Naive thymus-derived CD4-positive, alpha-beta T cell (primary cell): ENCODE measurements around the gene STON2. TPM values are rescaled to one million over a fixed set of nuclear protein-coding genes. Genes with fewer than 3 reads are reported as not detected.
A peak's percentile ranks its signal among the peaks of the same experiment; 100 is the strongest.
"Not testable (repeated sequence)": the region's sequence is repeated elsewhere in the genome, so short reads cannot be mapped to it uniquely, and the experiment has no call there.

Experiments used
- ATAC-seq: fragments of 150-1000 bp; cut with Tn5 transposase; 2 replicates; pipeline ENCODE4 v1.10.0; 2021; ENCODE audit warnings: mild to moderate bottlenecking, moderate library complexity
- CTCF ChIA-PET: fragments of 350-600 bp; sonication (Branson Sonifier 250); formaldehyde crosslinking; loops from one replicate; lab custom pipeline; 2021; ENCODE audit warnings: antibody characterized with exemption; lab: Charles Lee
- POLR2A ChIA-PET: fragments of 350-600 bp; sonication (Branson Sonifier 250); formaldehyde crosslinking; loops from one replicate; lab custom pipeline; 2021; ENCODE audit warnings: antibody characterized with exemption, inconsistent platforms; lab: Charles Lee
- DNase-seq, 9 donors: peaks; one replicate each; pipeline versions ENCODE4 v3.0.0 to v3.0.0-alpha.2; 2020 to 2022; ENCODE audit warnings: mixed read lengths in 1 of 9
- H3K27ac ChIP-seq: one replicate; pipeline ENCODE4 v1.7.0; 2013; ENCODE audit warnings: mild to moderate bottlenecking, low read depth, low read length, moderate library complexity
- H3K27me3 ChIP-seq, 2 donors: one replicate each; pipeline ENCODE4 v1.7.0; 2013; ENCODE audit warnings: low read length in 2 of 2, mild to moderate bottlenecking in 2 of 2, moderate library complexity in 2 of 2; ENCODE audit not compliant: control insufficient read depth in 2 of 2, insufficient read depth in 2 of 2
- H3K36me3 ChIP-seq, 3 experiments: 1 replicate in 2 of 3; 2 replicates in 1 of 3; pipeline ENCODE4 v1.7.0; 2013; ENCODE audit warnings: low read length in 3 of 3, mild to moderate bottlenecking in 3 of 3, moderate library complexity in 1 of 3; ENCODE audit not compliant: insufficient read depth in 3 of 3, control insufficient read depth in 2 of 3
- H3K4me1 ChIP-seq, 2 donors: one replicate each; pipeline ENCODE4 v1.7.0; 2013; ENCODE audit warnings: low read length in 2 of 2, mild to moderate bottlenecking in 2 of 2, moderate library complexity in 1 of 2; ENCODE audit not compliant: control insufficient read depth in 2 of 2, insufficient read depth in 2 of 2
- H3K4me3 ChIP-seq: 2 replicates; pipeline ENCODE4 v1.7.0; 2013; ENCODE audit warnings: mild to moderate bottlenecking, low read length
- H3K9me3 ChIP-seq, 3 experiments: 1 replicate in 2 of 3; 2 replicates in 1 of 3; pipeline ENCODE4 v1.7.0; 2013; ENCODE audit warnings: low read length in 3 of 3; ENCODE audit not compliant: control insufficient read depth in 2 of 3
- H3K27ac Mint-ChIP-seq, 9 donors: one replicate each; pipeline ENCODE4 v1.8.0; 2020 to 2022; ENCODE audit warnings: mixed read lengths in 9 of 9, mild to moderate bottlenecking in 8 of 9, moderate library complexity in 5 of 9, inconsistent platforms in 2 of 9
- H3K27me3 Mint-ChIP-seq, 5 donors: one replicate each; pipeline ENCODE4 v1.8.0; 2021 to 2022; ENCODE audit warnings: mixed read lengths in 5 of 5, mild to moderate bottlenecking in 1 of 5
- H3K36me3 Mint-ChIP-seq, 5 donors: one replicate each; pipeline ENCODE4 v1.8.0; 2020 to 2022; ENCODE audit warnings: mixed read lengths in 5 of 5, mild to moderate bottlenecking in 3 of 5, inconsistent platforms in 1 of 5
- H3K4me1 Mint-ChIP-seq, 7 donors: one replicate each; pipeline ENCODE4 v1.8.0; 2020 to 2022; ENCODE audit warnings: mixed read lengths in 7 of 7, mild to moderate bottlenecking in 3 of 7, inconsistent platforms in 1 of 7
- H3K4me3 Mint-ChIP-seq, 10 donors: one replicate each; pipeline ENCODE4 v1.8.0; 2020 to 2022; ENCODE audit warnings: mild to moderate bottlenecking in 10 of 10, mixed read lengths in 10 of 10, moderate library complexity in 6 of 10, inconsistent platforms in 2 of 10
- H3K9me3 Mint-ChIP-seq, 11 donors: one replicate each; pipeline ENCODE4 v1.8.0; 2020 to 2022; ENCODE audit warnings: mixed read lengths in 11 of 11, mild to moderate bottlenecking in 4 of 11, inconsistent platforms in 1 of 11, moderate library complexity in 1 of 11
- intact Hi-C, 2 donors: fragments of 100-400 bp; cut with micrococcal nuclease; formaldehyde crosslinking; loops; one replicate each; pipeline ENCODE4 v1.15.1; 2023
- polyA plus RNA-seq, 2 donors: library from polyadenylated mRNA; unstranded; fragments of 300-500 nt; fragmentation: Illumina TruSeq; gene quantifications; one replicate each; pipeline ENCODE4 v1.2.3, GENCODE V29; 2021
- total RNA-seq, 6 experiments: library from RNA in 5 of 6; stranded (reverse) in 5 of 6; gene quantifications; 1 replicate in 5 of 6; 2 replicates in 1 of 6; pipeline ENCODE4 v1.2.3 and lab custom pipeline; 2021 to 2026

STON2 gene
- total and polyA plus RNA-seq, 7 experiments from 2014 or later, result 0.19 to 3.4 (median 0.65) TPM; not detected in 4

DNA sequence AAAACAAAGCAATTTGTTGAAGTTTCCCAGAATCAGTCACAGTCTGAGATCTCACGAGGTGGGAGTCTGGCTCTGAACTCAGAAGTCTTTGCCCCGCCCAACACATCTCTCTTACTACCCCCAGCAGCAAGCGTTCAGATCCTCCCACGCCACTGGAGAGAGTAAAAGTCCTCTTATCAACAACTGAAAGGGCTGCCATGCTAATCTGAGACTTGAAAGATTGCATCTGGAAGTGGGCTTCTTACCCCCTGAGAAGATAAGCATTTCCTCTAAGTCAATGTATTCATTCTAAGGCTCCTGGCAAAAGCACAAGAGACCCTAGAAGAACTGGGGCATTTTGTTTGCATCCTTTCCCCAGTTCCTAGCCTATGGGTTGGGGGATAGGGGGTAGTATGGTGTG, 34.1 kb upstream of the STON2 start:
- Histone ChIP-seq H3K4me1 (peaks cover 7% of the 10 kb centered on the region in 2 donors), H3K9me3 (no peaks in the 10 kb centered on the region), H3K36me3 (no peaks in the 10 kb centered on the region), H3K27me3 (peaks cover 7 to 23% of the 10 kb centered on the region in 2 donors), H3K4me3 (no peak overlapping the region), H3K27ac (no peak overlapping the region)
- intact Hi-C loops, result no loop called here
- Mint-ChIP-seq H3K4me3 (peak overlapping the region in 5 of 10 donors; percentile 19 to 65 (median 28)), H3K27me3 (peaks cover 65 to 73% (median 69%) of the 10 kb centered on the region in 5 donors), H3K4me1 (peaks cover 6 to 16% (median 15%) of the 10 kb centered on the region in 7 donors), H3K36me3 (peaks cover 0 to 4% (median 0%) of the 10 kb centered on the region in 5 donors), H3K9me3 (peaks cover 0 to 5% (median 0%) of the 10 kb centered on the region in 11 donors), H3K27ac (no peak overlapping the region)
- ATAC-seq (no peak), DNase-seq (no peak)
- ChIA-PET CTCF (no interaction called here), POLR2A (no interaction called here)

DNA sequence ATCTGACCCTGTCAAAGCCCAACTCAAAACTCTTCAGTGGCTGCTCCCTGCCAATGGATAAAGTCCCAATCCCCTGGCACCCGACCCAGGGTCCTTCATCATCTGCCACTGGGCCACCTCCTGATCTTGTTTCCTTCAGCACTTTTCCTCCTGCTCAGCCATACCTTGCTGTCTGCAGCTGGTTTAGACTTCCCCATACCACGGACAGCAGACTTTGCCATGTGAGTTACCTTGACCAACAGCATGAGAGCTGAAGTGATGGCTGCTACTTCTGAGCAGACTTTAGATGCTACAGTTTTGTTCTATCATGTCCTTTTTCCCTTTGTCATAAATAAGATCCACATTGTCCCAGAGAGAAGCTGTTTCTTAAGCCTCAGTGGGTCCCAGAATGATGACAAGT, 33.3 kb upstream of the STON2 start:
- H3K4me3 ChIP-seq, result no peak overlapping the region
- peaks cover 0 to 5% (median 0%) of the 10 kb centered on the region in 11 donors for H3K9me3 Mint-ChIP-seq
- H3K27ac Mint-ChIP-seq, result no peak overlapping the region
- H3K27me3 Mint-ChIP-seq, result peaks cover 57 to 69% (median 65%) of the 10 kb centered on the region in 5 donors
- H3K36me3 Mint-ChIP-seq, result peaks cover 0 to 4% (median 0%) of the 10 kb centered on the region in 5 donors
- no peak overlapping the region for H3K27ac ChIP-seq
- no peak overlapping the region for H3K4me3 Mint-ChIP-seq
- ChIA-PET CTCF (no interaction called here), POLR2A (no interaction called here)
- DNase-seq (no peak), ATAC-seq (no peak)
- H3K27me3 ChIP-seq, result peaks cover 10 to 23% of the 10 kb centered on the region in 2 donors
- H3K4me1 Mint-ChIP-seq, result peaks cover 6 to 16% (median 15%) of the 10 kb centered on the region in 7 donors
- H3K9me3 ChIP-seq, result no peaks in the 10 kb centered on the region
- intact Hi-C loops, result no loop called here
- H3K4me1 ChIP-seq, result peaks cover 7% of the 10 kb centered on the region in 2 donors
- no peaks in the 10 kb centered on the region for H3K36me3 ChIP-seq

DNA sequence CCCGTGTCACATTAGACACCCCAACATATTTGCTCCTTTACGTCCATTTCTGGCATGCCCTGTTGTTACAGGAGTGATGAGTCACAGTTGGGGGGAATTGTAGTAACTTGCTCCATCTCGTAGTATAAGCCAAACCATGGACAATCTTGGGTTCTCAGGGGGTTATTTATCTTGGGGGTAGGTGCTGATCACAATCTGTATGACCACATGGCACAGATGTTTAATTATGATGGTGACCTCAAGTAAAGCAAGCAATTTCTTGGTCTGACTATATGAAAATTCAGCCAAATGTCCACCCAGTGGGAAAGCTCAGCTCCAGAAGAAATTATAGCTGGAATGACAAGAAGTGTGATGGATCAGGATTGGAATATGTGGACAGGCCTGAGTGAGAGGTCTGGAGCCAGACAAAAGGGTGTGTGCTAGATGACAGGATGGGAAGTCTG, 32.1 kb upstream of the STON2 start:
- intact Hi-C loops, result no loop called here
- peaks cover 6 to 13% (median 12%) of the 10 kb centered on the region in 7 donors for H3K4me1 Mint-ChIP-seq
- H3K4me1 ChIP-seq, result peaks cover 7% of the 10 kb centered on the region in 2 donors
- DNase-seq (no peak), ATAC-seq (no peak)
- H3K9me3 ChIP-seq, result no peaks in the 10 kb centered on the region
- no peak overlapping the region for H3K4me3 ChIP-seq
- POLR2A ChIA-PET, result no interaction called here
- CTCF ChIA-PET, result no interaction called here
- no peak overlapping the region for H3K4me3 Mint-ChIP-seq
- H3K27ac ChIP-seq, result no peak overlapping the region
- H3K27ac Mint-ChIP-seq, result no peak overlapping the region
- H3K9me3 Mint-ChIP-seq, result peaks cover 0 to 4% (median 0%) of the 10 kb centered on the region in 11 donors
- H3K27me3 ChIP-seq, result peaks cover 10 to 23% of the 10 kb centered on the region in 2 donors
- peaks cover 57 to 71% (median 65%) of the 10 kb centered on the region in 5 donors for H3K27me3 Mint-ChIP-seq
- H3K36me3 ChIP-seq, result no peaks in the 10 kb centered on the region
- peaks cover 0 to 4% (median 0%) of the 10 kb centered on the region in 5 donors for H3K36me3 Mint-ChIP-seq

DNA sequence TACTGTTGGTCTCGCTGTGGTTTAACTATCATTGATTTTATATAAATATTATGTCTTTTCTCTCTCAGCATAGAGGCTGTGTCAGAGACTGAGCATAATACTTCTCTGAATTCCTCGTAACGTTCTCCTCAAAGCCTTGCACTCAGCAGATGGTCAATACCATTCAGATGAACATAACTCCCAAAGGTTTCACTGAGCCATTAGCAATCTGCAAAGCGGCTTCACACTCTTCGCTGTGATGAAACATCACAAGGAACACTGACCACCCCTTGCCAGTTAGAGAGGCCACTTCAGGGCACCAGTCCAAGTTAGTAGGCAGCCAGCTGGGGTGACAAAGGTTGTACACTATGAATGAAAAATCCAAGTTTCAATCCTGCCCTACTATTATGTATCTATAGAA, 30.1 kb upstream of the STON2 start:
- peaks cover under 1 to 3% (median 2%) of the 10 kb centered on the region in 7 donors for H3K4me1 Mint-ChIP-seq
- H3K9me3 ChIP-seq, result no peaks in the 10 kb centered on the region
- ATAC-seq, result no peak
- no peak overlapping the region for H3K27ac Mint-ChIP-seq
- H3K36me3 ChIP-seq, result no peaks in the 10 kb centered on the region
- no peak overlapping the region for H3K4me3 ChIP-seq
- H3K27ac ChIP-seq, result no peak overlapping the region
- ChIA-PET POLR2A (no interaction called here), CTCF (no interaction called here)
- H3K9me3 Mint-ChIP-seq, result peaks cover 0 to under 1% (median 0%) of the 10 kb centered on the region in 11 donors
- peaks cover 0 to 2% (median 0%) of the 10 kb centered on the region in 5 donors for H3K36me3 Mint-ChIP-seq
- intact Hi-C loops, result no loop called here
- peaks cover 6 to 11% of the 10 kb centered on the region in 2 donors for H3K27me3 ChIP-seq
- H3K4me1 ChIP-seq, result peaks cover 2 to 3% of the 10 kb centered on the region in 2 donors
- H3K27me3 Mint-ChIP-seq, result peaks cover 53 to 69% (median 64%) of the 10 kb centered on the region in 5 donors
- DNase-seq, result no peak
- no peak overlapping the region for H3K4me3 Mint-ChIP-seq

DNA sequence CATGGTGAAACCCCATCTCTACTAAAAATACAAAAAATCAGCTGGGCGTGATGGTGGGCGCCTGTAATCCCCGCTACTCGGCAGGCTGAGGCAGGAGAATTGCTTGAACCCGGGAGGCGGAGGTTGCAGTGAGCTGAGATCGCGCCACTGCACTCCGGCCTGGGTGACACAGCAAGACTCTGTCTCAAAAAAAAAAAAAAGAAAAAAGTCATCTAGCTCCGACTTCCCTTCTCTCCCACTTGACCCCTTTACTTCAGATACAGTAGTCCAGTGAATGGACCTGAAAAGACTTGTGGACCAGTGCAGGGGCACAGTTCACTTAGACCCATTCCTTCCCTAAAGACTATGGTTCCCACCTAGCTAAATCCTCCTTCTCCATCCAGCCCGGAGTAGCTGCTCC, 29.6 kb upstream of the STON2 start:
- H3K27ac ChIP-seq, H3K36me3 Mint-ChIP-seq, H3K4me1 ChIP-seq, POLR2A ChIA-PET, H3K9me3 Mint-ChIP-seq, H3K27me3 ChIP-seq, H3K4me3 ChIP-seq, H3K36me3 ChIP-seq, CTCF ChIA-PET, H3K27ac Mint-ChIP-seq, DNase-seq, H3K4me3 Mint-ChIP-seq, intact Hi-C loops, ATAC-seq, H3K9me3 ChIP-seq, H3K4me1 Mint-ChIP-seq: not testable (repeated sequence)
- H3K27me3 Mint-ChIP-seq, result peaks cover 50 to 64% (median 61%) of the 10 kb centered on the region in 5 donors

DNA sequence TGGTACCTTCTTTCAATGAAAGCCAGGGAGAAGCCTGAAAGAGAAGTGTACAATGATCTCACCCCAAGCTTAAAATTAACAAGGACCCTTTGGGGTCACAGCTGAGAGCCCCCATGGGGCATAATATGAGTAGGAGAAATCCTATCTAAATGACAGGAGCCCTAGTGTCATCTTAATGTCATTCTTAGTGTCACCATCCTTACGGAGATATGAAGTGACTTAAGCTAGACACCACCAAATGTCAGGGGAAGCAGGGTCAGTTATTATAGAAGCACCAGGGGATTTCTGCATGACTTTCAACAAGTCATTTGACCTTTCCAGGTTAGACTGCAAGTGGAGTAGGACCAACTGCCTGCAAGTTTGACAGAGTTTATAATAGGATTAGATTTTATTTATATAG, 28.9 kb upstream of the STON2 start:
- ChIA-PET POLR2A (no interaction called here), CTCF (no interaction called here)
- DNase-seq (no peak), ATAC-seq (no peak)
- Mint-ChIP-seq H3K36me3 (no peaks in the 10 kb centered on the region), H3K9me3 (no peaks in the 10 kb centered on the region), H3K27ac (no peak overlapping the region), H3K4me1 (no peaks in the 10 kb centered on the region), H3K27me3 (peaks cover 43 to 56% (median 55%) of the 10 kb centered on the region in 5 donors), H3K4me3 (no peak overlapping the region)
- no peaks in the 10 kb centered on the region for H3K9me3 ChIP-seq
- H3K4me3 ChIP-seq, result no peak overlapping the region
- H3K27ac ChIP-seq, result no peak overlapping the region
- intact Hi-C loops, result no loop called here
- no peaks in the 10 kb centered on the region for H3K36me3 ChIP-seq
- no peaks in the 10 kb centered on the region for H3K4me1 ChIP-seq
- H3K27me3 ChIP-seq, result peaks cover under 1 to 6% of the 10 kb centered on the region in 2 donors
